Spinal cord (tissue), 10 donors: ENCODE data around the gene NAIP. TPM values are rescaled to one million over a fixed set of nuclear protein-coding genes. Genes with fewer than 3 reads are reported as not detected.
"Not testable (repeated sequence)": the region's sequence is repeated elsewhere in the genome, so short reads cannot be mapped to it uniquely, and the experiment has no call there.

Experiments used
- DNase-seq, 6 donors: peaks; one replicate each; pipeline versions ENCODE4 v3.0.0 to v3.0.0-alpha.2; 2013 to 2015; ENCODE audit warnings: low spot score in 6 of 6, low read depth in 4 of 6
- H3K27ac ChIP-seq: one replicate; pipeline ENCODE4 v1.5.1; 2013; ENCODE audit warnings: low read depth, low read length, control low read depth
- H3K27me3 ChIP-seq: one replicate; pipeline ENCODE4 v1.6.1; 2013; ENCODE audit warnings: low read length; ENCODE audit not compliant: control insufficient read depth, insufficient read depth
- H3K36me3 ChIP-seq: one replicate; pipeline ENCODE4 v1.6.1; 2013; ENCODE audit warnings: low read length; ENCODE audit not compliant: control insufficient read depth, insufficient read depth
- H3K4me1 ChIP-seq: one replicate; pipeline ENCODE4 v1.6.1; 2013; ENCODE audit warnings: low read length; ENCODE audit not compliant: control insufficient read depth, insufficient read depth
- H3K4me3 ChIP-seq: one replicate; pipeline ENCODE4 v1.5.1; 2013; ENCODE audit warnings: low read depth, low read length, control low read depth
- H3K9me3 ChIP-seq: one replicate; pipeline ENCODE4 v1.6.1; 2013; ENCODE audit warnings: low read length; ENCODE audit not compliant: control insufficient read depth, insufficient read depth
- WGBS: methylation state at CpG from one replicate; pipeline ENCODE4 v1.1.5; 2013; ENCODE audit warnings: missing lambda C conversion rate; ENCODE audit not compliant: insufficient coverage; 5-methylcytosine and 5-hydroxymethylcytosine counted together
- polyA plus RNA-seq, 2 donors: library from polyadenylated mRNA; unstranded; fragments of 120-200 nt; gene quantifications; one replicate each; pipeline ENCODE4 v1.2.1, GENCODE V29; 2013; ENCODE audit not compliant: insufficient read length in 2 of 2
- total RNA-seq, 2 donors: library from RNA; depleted of rRNA in 1 of 2; stranded (reverse); fragments of 120-200 nt in 1 of 2; fragments of >200 nt in 1 of 2; gene quantifications; one replicate each; pipeline versions ENCODE4 v1.2.3 to v1.2.4, GENCODE V29; 2013 to 2014
- donor health status: healthy.

The NAIP gene
- total and polyA plus RNA-seq, 4 donors = 26.7 to 47.8 (median 39.2) TPM

GRCh38 chr5:71014176-71014575, 11.0 kb downstream of the NAIP start:
- no peak for DNase-seq
- H3K27me3 ChIP-seq = no peaks in the 10 kb centered on the region
- 90% methylated on average over 8 of the region's 8 CpGs for WGBS
- no peak overlapping the region for H3K4me3 ChIP-seq
- no peak overlapping the region for H3K27ac ChIP-seq
- no peaks in the 10 kb centered on the region for H3K4me1 ChIP-seq
- H3K36me3 ChIP-seq = no peaks in the 10 kb centered on the region
- no peaks in the 10 kb centered on the region for H3K9me3 ChIP-seq

- H3K27me3 ChIP-seq = no peaks in the 10 kb centered on the region
- H3K27ac ChIP-seq = no peak overlapping the region
- H3K36me3 ChIP-seq = no peaks in the 10 kb centered on the region
- H3K4me3 ChIP-seq = no peak overlapping the region
- no peaks in the 10 kb centered on the region for H3K9me3 ChIP-seq
- 97% methylated on average over 9 of the region's 12 CpGs for WGBS
- no peaks in the 10 kb centered on the region for H3K4me1 ChIP-seq
- peak in 1 of 6 donors; percentile 0 for DNase-seq
These were observed 11.6 kb downstream of the NAIP start for GRCh38 chr5:71013575-71013974.

GRCh38 chr5:71011194-71011792, 13.8 kb downstream of the NAIP start:
- Histone ChIP-seq H3K4me3 (no peak overlapping the region), H3K27me3 (no peaks in the 10 kb centered on the region), H3K36me3 (no peaks in the 10 kb centered on the region), H3K27ac (no peak overlapping the region), H3K4me1 (no peaks in the 10 kb centered on the region), H3K9me3 (no peaks in the 10 kb centered on the region)
- DNase-seq = peak in 1 of 6 donors; percentile 0
- 76% methylated on average over 6 of the region's 8 CpGs for WGBS

GRCh38 chr5:71006983-71007382, 18.2 kb downstream of the NAIP start:
- WGBS = no CpG with 5 or more reads among the region's 7 CpGs
- not testable (repeated sequence) for H3K4me3 ChIP-seq, H3K9me3 ChIP-seq, H3K4me1 ChIP-seq, H3K36me3 ChIP-seq, H3K27me3 ChIP-seq, H3K27ac ChIP-seq, DNase-seq

- WGBS = no CpG with 5 or more reads among the region's 10 CpGs
- H3K27me3 ChIP-seq, H3K9me3 ChIP-seq, H3K4me1 ChIP-seq, H3K27ac ChIP-seq, H3K4me3 ChIP-seq, H3K36me3 ChIP-seq, DNase-seq: not testable (repeated sequence)
These were observed 40.3 kb downstream of the NAIP start for GRCh38 chr5:70984882-70985281.

GRCh38 chr5:70967220-70967619, 57.9 kb downstream of the NAIP start:
- H3K4me1 ChIP-seq, DNase-seq, H3K4me3 ChIP-seq, H3K27ac ChIP-seq, H3K27me3 ChIP-seq, H3K9me3 ChIP-seq, H3K36me3 ChIP-seq: not testable (repeated sequence)
- no CpG with 5 or more reads among the region's 7 CpGs for WGBS

GRCh38 chr5:70964531-70964930, 60.6 kb downstream of the NAIP start:
- not testable (repeated sequence) for H3K36me3 ChIP-seq, H3K27me3 ChIP-seq, H3K27ac ChIP-seq, H3K9me3 ChIP-seq, H3K4me1 ChIP-seq, H3K4me3 ChIP-seq, DNase-seq

GRCh38 chr5:70953068-70953467, 72.1 kb downstream of the NAIP start:
- not testable (repeated sequence) for H3K4me3 ChIP-seq, H3K9me3 ChIP-seq, H3K27me3 ChIP-seq, DNase-seq, H3K36me3 ChIP-seq, H3K4me1 ChIP-seq, H3K27ac ChIP-seq
- no CpG with 5 or more reads among the region's 10 CpGs for WGBS

- not testable (repeated sequence) for H3K36me3 ChIP-seq, H3K9me3 ChIP-seq, H3K27me3 ChIP-seq, H3K27ac ChIP-seq, H3K4me3 ChIP-seq, H3K4me1 ChIP-seq, DNase-seq
- whole genome bisulfite sequencing = no CpG with 5 or more reads among the region's 1 CpG
These were observed 92.6 kb downstream of the NAIP start for GRCh38 chr5:70932560-70932959.

GRCh38 chr5:70931709-70932368, 93.3 kb downstream of the NAIP start:
- DNase-seq, H3K9me3 ChIP-seq, H3K27ac ChIP-seq, H3K4me1 ChIP-seq, H3K4me3 ChIP-seq, H3K36me3 ChIP-seq, H3K27me3 ChIP-seq: not testable (repeated sequence)
- WGBS = no CpG with 5 or more reads among the region's 6 CpGs
